AG09309 (cell line): Measurements from ENCODE around the gene IL37.

ENCODE experiments used
- DNase-seq: peaks from one replicate; pipeline ENCODE4 v3.0.0-alpha.2; 2010; ENCODE audit warnings: low read depth
- H3K4me3 ChIP-seq: 2 replicates; pipeline ENCODE4 v1.5.1; 2011; ENCODE audit warnings: mild to moderate bottlenecking, low read depth, low read length, moderate library complexity; ENCODE audit not compliant: control insufficient read depth
- TF ChIP-seq, protein P1 (sequence below): IDR thresholded peaks from 2 replicates; pipeline ENCODE4 v1.5.1; 2011; ENCODE audit warnings: mild to moderate bottlenecking, low read depth, low read length, inconsistent platforms; ENCODE audit not compliant: insufficient read depth, control insufficient read depth; ENCODE audit errors: missing control alignments

Gene IL37

GRCh38 chr2:112920923-112921532, 10.1 kb downstream of the IL37 start:
- DNase-seq, result no peak
- TF ChIP-seq, protein P1, sequence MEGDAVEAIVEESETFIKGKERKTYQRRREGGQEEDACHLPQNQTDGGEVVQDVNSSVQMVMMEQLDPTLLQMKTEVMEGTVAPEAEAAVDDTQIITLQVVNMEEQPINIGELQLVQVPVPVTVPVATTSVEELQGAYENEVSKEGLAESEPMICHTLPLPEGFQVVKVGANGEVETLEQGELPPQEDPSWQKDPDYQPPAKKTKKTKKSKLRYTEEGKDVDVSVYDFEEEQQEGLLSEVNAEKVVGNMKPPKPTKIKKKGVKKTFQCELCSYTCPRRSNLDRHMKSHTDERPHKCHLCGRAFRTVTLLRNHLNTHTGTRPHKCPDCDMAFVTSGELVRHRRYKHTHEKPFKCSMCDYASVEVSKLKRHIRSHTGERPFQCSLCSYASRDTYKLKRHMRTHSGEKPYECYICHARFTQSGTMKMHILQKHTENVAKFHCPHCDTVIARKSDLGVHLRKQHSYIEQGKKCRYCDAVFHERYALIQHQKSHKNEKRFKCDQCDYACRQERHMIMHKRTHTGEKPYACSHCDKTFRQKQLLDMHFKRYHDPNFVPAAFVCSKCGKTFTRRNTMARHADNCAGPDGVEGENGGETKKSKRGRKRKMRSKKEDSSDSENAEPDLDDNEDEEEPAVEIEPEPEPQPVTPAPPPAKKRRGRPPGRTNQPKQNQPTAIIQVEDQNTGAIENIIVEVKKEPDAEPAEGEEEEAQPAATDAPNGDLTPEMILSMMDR, result no peak
- H3K4me3 ChIP-seq, result no peak overlapping the region

DNA sequence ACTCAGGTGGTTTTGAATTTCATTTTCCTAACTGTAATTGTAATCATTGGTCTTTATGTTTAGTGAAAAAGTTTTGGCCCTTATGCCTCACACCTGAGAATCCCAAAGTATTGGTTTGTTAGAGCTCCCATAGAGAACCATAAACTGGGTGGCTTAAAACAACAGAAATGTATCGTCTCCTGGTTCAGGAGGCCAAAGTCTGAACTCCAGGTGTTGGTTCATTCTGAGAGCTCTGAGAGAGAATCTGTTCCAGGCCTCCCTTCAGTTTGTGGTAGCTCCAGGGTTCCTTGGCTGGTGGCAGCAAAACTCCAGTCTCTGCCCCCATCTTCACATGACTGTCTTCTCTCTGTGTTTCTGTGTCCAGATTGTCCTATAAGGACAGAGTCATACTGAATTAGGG, 11.0 kb downstream of the IL37 start:
- H3K4me3 ChIP-seq, result no peak overlapping the region
- no peak for DNase-seq
- TF ChIP-seq, protein P1, result no peak

DNA sequence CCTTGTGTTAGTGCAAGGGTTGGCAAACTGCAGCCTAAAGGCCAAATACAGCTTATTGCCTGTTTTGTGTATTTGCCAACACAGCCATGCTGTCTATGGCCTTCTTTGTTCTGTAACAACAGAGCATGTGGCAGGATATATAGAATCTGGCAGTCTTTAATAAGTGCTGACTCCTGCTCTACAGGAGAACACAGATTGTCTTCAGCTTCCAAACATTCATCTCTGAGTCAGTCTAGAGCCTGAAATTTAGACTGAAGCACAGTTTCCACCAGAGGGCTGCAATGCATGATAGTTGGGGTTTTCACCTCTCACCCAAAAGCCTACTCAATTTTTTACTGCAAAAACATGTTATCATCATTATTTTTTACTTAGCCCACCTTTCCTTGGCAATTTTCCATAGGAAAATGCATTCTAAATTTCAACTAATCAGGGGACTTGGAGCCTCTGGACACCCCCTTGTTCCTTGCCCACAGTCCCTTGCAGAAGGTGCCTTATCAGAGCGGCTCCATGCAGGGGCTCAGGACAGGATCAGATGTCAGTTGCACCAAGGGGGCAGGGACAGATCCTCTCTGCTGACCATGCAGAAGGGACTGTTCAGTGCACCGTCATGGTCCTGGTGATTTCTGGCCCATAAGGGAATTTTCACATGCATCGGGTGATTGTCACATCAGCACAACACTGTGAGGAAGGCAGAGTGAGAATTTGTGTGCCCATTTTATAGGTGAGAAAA, 12.4 kb downstream of the IL37 start:
- TF ChIP-seq, protein P1, result peak; percentile 5
- H3K4me3 ChIP-seq, result no peak overlapping the region
- DNase-seq, result no peak

DNA sequence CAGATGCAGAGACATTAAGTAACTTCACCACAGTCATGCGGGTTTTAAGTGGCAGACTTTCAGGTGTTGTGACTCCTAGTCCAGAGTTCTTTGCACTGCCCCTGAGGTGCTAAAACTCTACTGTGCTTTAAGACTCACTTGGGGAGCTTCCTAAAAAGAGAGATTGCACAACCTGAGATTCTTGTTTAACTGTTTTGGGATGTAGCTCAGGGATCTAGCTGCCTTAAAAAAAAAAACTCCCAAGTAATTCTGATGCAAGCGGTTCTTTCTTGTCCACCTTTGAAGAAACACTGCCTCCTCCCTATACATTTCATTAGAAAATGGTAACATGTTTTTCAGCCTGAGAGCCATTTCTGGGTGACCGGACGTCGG, 13.0 kb downstream of the IL37 start:
- H3K4me3 ChIP-seq, result no peak overlapping the region
- DNase-seq, result no peak
- TF ChIP-seq, protein P1, result no peak

DNA sequence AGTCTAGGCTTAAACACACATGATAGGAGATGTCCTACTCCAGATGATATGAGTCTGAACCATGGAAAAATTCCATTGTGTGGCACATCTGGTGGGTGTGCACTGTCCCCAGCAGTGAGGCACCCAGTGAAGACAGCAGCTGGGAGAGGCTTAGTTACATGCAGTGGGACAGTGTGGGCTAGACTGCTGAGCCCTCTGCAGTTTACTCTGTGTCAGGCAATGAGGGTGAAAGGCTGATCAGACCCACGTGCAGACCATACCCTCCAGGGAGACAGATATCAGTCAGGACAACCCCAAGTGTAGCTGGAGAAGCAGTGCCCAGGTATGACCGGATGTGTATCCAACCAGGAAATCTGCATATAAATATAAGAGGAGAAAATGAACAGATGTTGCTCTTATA, 13.4 kb downstream of the IL37 start:
- no peak overlapping the region for H3K4me3 ChIP-seq

GRCh38 chr2:112924821-112925220, 13.9 kb downstream of the IL37 start:
- no peak for DNase-seq
- H3K4me3 ChIP-seq, result no peak overlapping the region
- TF ChIP-seq, protein P1, result no peak

More for the DNA sequence above, 13.4 kb downstream of the IL37 start:
- DNase-seq, result no peak
- TF ChIP-seq, protein P1, result no peak
